K562 (cell line): ENCODE measurements around the gene ATRNL1.

Experiments used
- CREM ChIP-seq: IDR thresholded peaks from 2 replicates; pipeline ENCODE4 v1.6.1; 2014; ENCODE audit warnings: antibody characterized with exemption, low read depth
- DNMT1 ChIP-seq: fragments of 450-650 bp; IDR thresholded peaks from 2 replicates; pipeline ENCODE4 v1.6.1; 2016; ENCODE audit warnings: antibody characterized with exemption, mild to moderate bottlenecking
- MTA3 ChIP-seq: fragments of 450-650 bp; formaldehyde crosslinking; IDR thresholded peaks from 2 replicates; pipeline ENCODE4 v1.6.1; 2017; ENCODE audit warnings: mild to moderate bottlenecking, borderline replicate concordance
- NR1H2 ChIP-seq: sonication (generic); formaldehyde crosslinking; IDR thresholded peaks from 2 replicates; pipeline ENCODE4 v1.4.0; 2020; ENCODE audit warnings: mild to moderate bottlenecking, missing genetic modification reagents
- PATZ1 ChIP-seq: fragments of 250-450 bp; sonication (Bioruptor Pico); IDR thresholded peaks from 2 replicates; pipeline ENCODE4 v1.5.0; 2020; ENCODE audit warnings: mild to moderate bottlenecking, borderline replicate concordance
- PRDM10 ChIP-seq: fragments of 450-650 bp; IDR thresholded peaks from 2 replicates; pipeline ENCODE4 v1.6.1; 2018; ENCODE audit not compliant: partially characterized antibody
- RCOR1 ChIP-seq, 2 experiments: IDR thresholded peaks; 2 replicates each; pipeline ENCODE4 v1.6.1; 2012; ENCODE audit warnings: low read depth in 2 of 2, low read length in 2 of 2, borderline replicate concordance in 1 of 2, improper control_type of control experiment in 1 of 2
- ZBED1 ChIP-seq: IDR thresholded peaks from 2 replicates; pipeline ENCODE4 v1.6.1; 2014
- ZNF146 ChIP-seq: IDR thresholded peaks from one replicate; pipeline ENCODE4 v1.6.1; 2018; ENCODE audit warnings: missing compliant biosample characterization; ENCODE audit not compliant: unreplicated experiment
- ZNF224 ChIP-seq: sonication (generic); formaldehyde crosslinking; IDR thresholded peaks from 2 replicates; pipeline ENCODE4 v1.8.0; 2022; ENCODE audit warnings: mild to moderate bottlenecking, missing genetic modification reagents
- ZSCAN32 ChIP-seq: fragments of 450-650 bp; formaldehyde crosslinking; IDR thresholded peaks from 2 replicates; pipeline ENCODE4 v1.4.0; 2020; ENCODE audit warnings: mild to moderate bottlenecking, moderate library complexity

- TF ChIP-seq ZBED1: no peak
- no peak for TF ChIP-seq NR1H2 (CRISPR knock-in tag)
- no peak for TF ChIP-seq ZNF224 (CRISPR knock-in tag)
- no peak for TF ChIP-seq PATZ1 (CRISPR knock-in tag)
- TF ChIP-seq CREM: no peak
- TF ChIP-seq RCOR1 (IDR thresholded peaks at IDR 0.05; ENCODE audit: borderline replicate concordance in 1 of 2, low read depth in 2 of 2, low read length in 2 of 2): no peak
- no peak for TF ChIP-seq DNMT1
- no peak for TF ChIP-seq MTA3
- TF ChIP-seq ZNF146 (CRISPR knock-in tag): no peak
- no peak for TF ChIP-seq PRDM10
- no peak for TF ChIP-seq ZSCAN32 (CRISPR knock-in tag)
Measured at GRCh38 chr10:115802911-115803310, 709.7 kb downstream of the ATRNL1 start.
